ENCODE measurements around the gene SYTL4.

The SYTL4 gene

DNA sequence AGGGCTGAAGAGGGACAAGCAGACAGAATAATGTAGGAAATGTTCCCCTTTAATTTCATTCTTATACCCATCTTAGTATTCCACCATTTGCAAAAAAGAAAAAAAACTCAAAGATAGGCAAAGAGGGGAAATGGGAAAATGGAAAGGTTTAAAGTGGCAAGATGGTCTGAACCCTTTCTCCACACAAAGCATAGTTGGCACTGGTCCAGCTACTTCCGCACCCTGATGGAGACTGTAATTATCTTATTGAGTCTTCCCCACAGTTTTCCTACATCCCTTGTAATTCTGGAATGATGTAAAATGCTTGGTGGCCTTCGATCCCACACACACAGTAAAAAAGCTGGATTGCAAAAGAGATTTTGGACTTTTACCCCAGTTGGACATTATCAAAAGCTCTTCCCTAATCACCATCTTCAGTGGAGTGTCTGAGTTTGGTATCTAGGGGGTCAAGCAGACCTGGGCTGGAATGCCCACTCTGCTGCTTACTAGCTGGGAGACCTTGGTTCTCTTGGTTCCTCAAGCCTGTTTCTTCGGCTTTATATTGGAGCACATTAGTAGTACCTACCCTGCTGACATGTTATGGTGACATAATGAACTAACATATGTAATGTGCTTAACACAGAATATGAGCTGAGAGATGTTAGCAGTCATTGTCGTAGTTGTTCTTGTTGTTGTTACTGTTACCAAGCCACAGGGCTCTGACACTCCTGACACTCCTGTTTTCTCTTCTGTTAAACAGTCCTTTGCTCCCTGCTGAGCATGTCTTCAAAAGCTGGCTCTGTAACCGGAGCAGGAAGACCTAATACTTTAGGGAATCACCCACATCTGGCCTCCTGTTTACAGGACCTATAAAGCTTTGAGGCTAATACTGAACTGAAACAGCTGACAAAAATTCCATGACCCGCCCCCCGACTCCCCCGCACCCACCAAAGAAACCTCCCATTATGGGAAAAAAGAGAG, 83.2 kb downstream of the SYTL4 start:
- DNase-seq (ENCODE audit: low read depth): peak; percentile 43

DNA sequence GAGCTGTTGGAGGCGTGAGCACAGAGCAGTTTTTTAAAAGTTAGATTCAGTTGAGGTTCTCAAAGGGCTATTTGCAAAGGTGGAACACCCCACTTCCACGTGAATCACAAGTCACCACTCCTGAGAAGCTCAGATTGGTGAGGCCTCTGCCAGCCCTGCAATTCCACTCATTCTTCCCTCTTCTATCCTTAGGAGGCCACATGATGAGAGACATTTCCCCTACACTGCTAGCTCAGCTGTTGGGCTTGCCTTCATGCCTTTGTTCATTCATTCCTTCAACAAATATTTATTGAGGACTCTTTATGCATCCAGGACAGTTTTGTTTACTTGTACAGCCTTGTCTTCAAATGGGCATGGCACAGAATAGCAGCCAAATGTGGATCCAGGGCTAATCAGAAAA, 84.2 kb downstream of the SYTL4 start:
- no peak for DNase-seq (ENCODE audit: low read depth)

DNA sequence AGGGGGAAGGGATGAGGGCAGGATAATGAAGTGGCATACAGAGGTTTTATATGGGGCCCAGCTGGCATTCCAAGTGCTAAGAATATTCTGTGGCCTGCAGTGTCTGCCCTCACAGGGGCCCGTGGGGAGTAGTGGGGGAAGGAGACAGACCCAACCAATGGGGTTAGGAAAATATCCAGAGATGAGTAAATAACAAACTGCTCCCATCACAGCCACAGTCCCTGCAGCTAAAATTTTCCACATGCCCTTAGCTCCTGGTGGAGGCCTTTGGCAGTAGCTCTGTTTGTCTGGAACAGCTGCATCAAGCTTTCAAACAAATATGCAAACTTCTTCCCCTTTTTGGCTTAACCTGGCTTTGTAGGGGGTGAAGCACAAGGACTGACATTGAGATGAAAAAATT, 84.8 kb downstream of the SYTL4 start:
- no peak for DNase-seq (ENCODE audit: low read depth)

DNA sequence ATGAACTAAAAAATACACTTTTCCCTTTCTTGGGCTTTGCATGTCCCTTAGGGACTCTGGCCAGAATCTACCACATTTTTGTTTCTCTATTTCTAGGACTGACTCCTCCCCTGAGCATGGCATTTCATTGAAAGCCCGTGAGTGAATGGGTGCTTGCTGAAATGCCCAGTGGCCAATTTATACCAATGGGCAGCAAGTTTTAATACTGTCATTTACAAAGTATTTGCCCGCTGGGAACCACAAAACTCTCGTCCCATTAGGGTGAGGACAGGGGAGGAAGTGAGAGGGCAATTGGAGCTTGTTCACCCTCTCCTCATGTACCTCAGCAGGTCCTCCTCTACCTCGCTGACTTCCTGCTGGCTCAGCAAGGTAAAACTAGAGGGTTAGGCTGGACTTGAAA, 86.8 kb downstream of the SYTL4 start:
- peak; percentile 43 for DNase-seq (ENCODE audit: low read depth)

DNA sequence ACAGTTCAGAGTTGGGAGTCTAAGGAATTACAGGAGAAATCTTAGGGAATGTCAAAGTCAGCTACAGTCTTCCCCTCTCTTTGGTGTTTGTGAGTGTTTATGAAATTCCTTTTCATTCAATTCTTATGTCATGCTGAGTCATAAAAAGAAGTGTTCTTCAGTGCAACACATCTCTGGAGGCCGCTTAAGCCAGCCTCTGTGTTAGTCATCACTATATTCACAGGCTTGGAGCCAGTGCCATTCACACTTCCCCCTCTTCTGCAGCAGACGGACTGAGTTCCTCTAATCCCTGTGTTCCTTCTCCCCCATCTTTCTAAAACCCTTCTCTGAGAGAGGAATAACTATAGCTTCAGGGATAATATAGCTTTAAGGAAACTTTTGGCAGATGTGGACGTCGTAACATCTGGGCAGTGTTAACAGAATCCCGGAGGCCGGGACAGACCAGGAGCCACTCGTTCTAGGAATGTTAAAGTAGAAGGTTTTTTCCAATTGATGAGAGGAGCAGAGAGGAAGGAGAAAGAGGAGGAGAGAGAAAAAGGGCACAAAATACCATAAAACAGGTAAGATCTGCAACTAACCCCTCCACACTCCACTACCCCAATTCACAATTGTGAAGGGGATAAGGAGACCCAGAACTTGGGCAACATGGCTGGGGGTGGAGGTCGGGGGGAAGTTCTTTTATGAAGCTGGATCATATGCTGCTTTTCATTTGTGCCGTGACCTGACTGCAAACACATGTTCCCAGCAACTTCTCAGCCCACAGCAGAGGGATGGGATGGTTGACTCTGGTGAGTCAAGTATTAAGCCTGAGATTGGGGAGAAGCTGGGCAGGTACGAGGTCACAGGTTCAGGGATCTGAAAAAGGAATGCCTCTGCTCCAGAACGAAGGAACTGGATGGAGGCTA, 87.7 kb downstream of the SYTL4 start, which contains the start of gene SRPX2:
TSS of gene SRPX2 (plus strand) at position 244 of the 905 bp plus-strand sequence. CDS start 2,124 bp downstream, outside the sequence.
- peak; percentile 92 for DNase-seq (ENCODE audit: low read depth)

DNA sequence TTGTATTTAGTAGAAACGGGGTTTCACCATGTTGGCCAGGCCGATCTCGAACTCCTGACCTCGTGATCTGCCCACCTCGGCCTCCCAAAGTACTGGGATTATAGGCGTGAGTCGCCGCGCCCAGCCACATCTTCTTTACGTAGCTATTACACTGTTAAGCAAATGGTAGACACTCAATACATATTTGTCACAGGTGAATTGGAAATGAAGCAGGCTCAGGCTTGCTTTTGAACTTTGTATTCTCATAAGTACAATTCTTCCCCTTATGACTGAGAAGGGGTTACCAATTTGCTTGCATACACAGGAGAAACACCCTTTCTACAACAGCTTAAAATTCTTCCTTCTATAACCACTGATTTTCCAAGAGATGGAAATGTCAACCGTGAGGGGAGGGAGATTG, 88.7 kb downstream of the SYTL4 start:
- no peak for DNase-seq (ENCODE audit: low read depth)

DNA sequence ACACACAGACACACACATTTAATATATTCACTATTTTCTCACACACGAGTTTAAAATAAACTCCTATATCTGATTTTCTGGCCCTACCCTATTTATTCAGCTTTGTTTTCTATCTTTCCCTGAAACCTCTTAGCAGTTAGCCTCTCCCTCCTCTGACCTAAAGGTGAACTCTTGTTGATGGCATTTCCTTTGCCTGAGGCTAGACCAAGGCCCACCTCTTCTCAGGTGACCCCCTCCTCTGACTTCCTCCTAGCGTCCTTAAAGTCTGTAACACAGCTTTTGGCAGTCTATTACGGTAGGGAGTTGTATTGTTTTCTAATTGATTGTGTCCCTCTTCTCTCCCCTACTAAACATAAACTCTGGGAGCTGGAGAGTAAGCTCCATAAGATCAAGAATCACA, 89.6 kb downstream of the SYTL4 start:
- DNase-seq (ENCODE audit: low read depth): no peak

DNA sequence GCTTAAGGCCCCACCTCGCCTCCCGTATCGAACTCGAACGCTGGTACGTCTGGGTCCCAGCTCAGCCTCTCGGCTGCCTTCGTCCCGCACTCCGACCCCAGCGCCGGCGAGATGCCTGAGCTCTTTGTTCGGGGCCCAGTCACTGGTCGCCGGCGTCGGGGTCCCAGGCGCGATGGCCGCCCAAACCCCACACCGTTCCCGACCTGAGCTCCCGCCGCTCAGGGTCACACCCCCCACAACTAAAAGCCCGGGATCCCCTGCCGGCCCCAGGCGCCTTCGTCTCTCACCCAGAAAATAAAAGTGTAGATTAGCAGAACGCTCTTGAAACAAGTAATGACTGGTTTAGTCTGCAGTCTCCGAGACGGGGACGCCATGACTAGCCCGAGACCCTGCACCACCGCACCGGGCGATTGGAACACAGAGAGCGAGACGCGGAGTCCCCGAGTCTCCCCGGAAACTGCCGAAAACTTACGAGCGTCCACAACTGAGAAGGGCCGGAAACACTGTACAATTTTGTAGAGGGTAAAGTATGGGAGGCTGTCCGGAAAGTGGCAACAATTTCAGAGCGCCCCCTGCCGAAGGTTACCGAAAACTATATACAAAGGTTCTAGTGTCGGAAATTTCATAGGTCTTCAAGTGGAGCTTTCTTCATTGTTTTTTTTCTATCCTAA, 95.5 kb downstream of the SYTL4 start, which contains the start of gene TSPAN6:
TSS of gene TSPAN6 (minus strand) at position 486 of the 671 bp plus-strand sequence. CDS start at position 374, 112 bp downstream.
- peak; percentile 91 for DNase-seq (ENCODE audit: low read depth)

DNA sequence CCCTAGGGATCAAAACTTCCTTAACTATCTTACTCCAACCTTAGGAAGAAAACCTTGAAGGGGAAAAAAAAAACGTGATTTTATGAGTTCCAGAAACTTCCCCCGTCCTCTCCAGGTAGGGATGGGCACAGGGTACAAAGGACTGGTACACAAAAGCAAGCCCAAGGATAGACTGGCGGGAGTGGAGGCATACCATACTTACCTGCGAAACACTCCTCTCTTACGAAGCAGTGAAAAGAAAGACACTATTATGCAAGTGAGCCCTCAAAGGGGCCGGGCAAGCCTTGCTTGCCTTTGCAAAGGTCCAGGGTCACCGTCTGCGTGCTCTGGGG, 96.0 kb downstream of the SYTL4 start:
- DNase-seq (ENCODE audit: low read depth): peak; percentile 14

DNA sequence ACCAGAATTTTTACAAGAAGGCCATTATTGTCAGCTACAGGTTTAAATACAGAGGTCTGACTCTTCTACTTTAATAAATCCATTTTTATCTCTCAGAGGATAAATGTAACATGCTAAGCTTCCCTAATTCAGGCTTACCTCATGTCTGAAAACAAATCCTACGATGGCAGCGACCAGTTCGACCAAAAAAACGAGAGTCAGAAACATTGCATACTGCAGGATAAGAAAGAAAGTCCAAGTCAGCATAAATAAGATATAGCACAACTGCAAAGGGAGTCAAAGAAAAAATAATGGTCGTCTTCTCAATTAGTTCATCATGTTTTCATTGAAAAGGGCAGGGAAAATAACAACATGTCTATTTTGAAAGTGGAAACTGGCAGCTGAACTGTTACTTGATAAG, 96.9 kb downstream of the SYTL4 start:
- no peak for DNase-seq (ENCODE audit: low read depth)

DNA sequence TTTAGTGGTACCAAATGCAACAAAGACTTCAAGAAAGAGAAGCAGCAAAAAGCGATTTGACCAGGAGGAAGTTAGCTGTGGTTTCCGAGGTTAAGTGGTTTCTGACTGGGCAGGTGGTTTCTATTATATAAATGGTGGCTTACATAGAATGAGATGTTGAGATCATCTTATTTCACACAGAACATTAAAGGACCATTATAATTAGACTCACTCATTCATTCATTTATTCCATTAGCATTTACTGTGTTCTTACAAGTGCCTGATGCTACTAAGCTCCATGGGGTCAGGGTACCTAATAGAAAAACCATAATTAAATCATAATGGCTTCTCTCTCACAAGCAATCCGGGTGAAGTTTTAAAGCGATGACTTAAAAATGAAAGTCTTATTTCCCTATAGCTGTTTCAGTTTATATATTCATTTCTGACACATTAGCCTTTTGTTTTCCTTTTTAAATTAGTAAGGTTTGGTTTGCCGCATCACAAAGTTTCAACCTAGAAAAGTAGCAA, 105.9 kb downstream of the SYTL4 start:
- DNase-seq (ENCODE audit: low read depth): no peak

All from ELR (cell line).